Measurements from ENCODE around the gene ENPP7.

ENPP7 gene

GRCh38 chr17:79790805-79791734 lies 60.3 kb downstream of the ENPP7 start:
- Histone ChIP-seq H3K36me3 (ENCODE audit: control insufficient read depth, insufficient read depth, low read length) (0 out of 2 replicates have a peak, but pooled peaks cover under 1% of the 10 kb centered on the region), H3K9me3 (ENCODE audit: control insufficient read depth, insufficient read depth, low read depth, low read length) (no peaks in the 10 kb centered on the region), H3K4me1 (ENCODE audit: control insufficient read depth, insufficient read depth, low read length) (peaks cover 57% of the 10 kb centered on the region), H3K27me3 (ENCODE audit: control insufficient read depth, insufficient read depth, low read length) (peaks cover 95% of the 10 kb centered on the region), H3K4me3 (ENCODE audit: low read depth, low read length) (no peak overlapping the region), H3K27ac (ENCODE audit: low read depth, low read length) (no peak overlapping the region), H3K9ac (ENCODE audit: low read length) (no peak overlapping the region)

GRCh38 chr17:79791735-79792161 lies 61.0 kb downstream of the ENPP7 start:
- H3K9me3 ChIP-seq (ENCODE audit: control insufficient read depth, insufficient read depth, low read depth, low read length) = no peaks in the 10 kb centered on the region
- H3K9ac ChIP-seq (ENCODE audit: low read length) = no peak overlapping the region
- no peaks in the 10 kb centered on the region for H3K36me3 ChIP-seq (ENCODE audit: control insufficient read depth, insufficient read depth, low read length)
- peaks cover 100% of the 10 kb centered on the region for H3K27me3 ChIP-seq (ENCODE audit: control insufficient read depth, insufficient read depth, low read length)
- H3K27ac ChIP-seq (ENCODE audit: low read depth, low read length) = no peak overlapping the region
- H3K4me3 ChIP-seq (ENCODE audit: low read depth, low read length) = no peak overlapping the region
- H3K4me1 ChIP-seq (ENCODE audit: control insufficient read depth, insufficient read depth, low read length) = peaks cover 55% of the 10 kb centered on the region

Data from HUES6 (cell line).